GM23248 (cell line): ENCODE measurements around the gene C10orf90. TPM values are rescaled to one million over a fixed set of nuclear protein-coding genes. Genes with fewer than 3 reads are reported as not detected.

Experiments
- DNase-seq: peaks from one replicate; pipeline ENCODE4 v3.0.0-alpha.2; 2015
- H2AFZ ChIP-seq: fragments of 200-600 bp; sonication (generic); 2 replicates; pipeline ENCODE4 v1.6.1; 2016; ENCODE audit warnings: antibody characterized with exemption
- H3F3A ChIP-seq: fragments of 200-600 bp; sonication (generic); 2 replicates; pipeline ENCODE4 v1.6.1; 2016; ENCODE audit warnings: mild to moderate bottlenecking, antibody characterized with exemption, mixed run types; ENCODE audit not compliant: insufficient read depth
- H3K27ac ChIP-seq: fragments of 200-600 bp; sonication (generic); 2 replicates; pipeline ENCODE4 v1.5.1; 2016; ENCODE audit warnings: mild to moderate bottlenecking
- H3K27me3 ChIP-seq: fragments of 200-600 bp; sonication (generic); replicated peaks from 2 replicates; pipeline ENCODE4 v1.6.1; 2016; ENCODE audit warnings: mild to moderate bottlenecking; ENCODE audit not compliant: insufficient read depth
- H3K36me3 ChIP-seq: fragments of 200-600 bp; sonication (generic); 2 replicates; pipeline ENCODE4 v1.6.1; 2016; ENCODE audit warnings: low read depth, mild to moderate bottlenecking
- H3K4me1 ChIP-seq: fragments of 200-600 bp; sonication (generic); 2 replicates; pipeline ENCODE4 v1.6.1; 2016; ENCODE audit warnings: mild to moderate bottlenecking; ENCODE audit not compliant: insufficient read depth
- H3K4me2 ChIP-seq: fragments of 200-600 bp; sonication (generic); one replicate; pipeline ENCODE4 v1.6.1; 2016; ENCODE audit warnings: mild to moderate bottlenecking; ENCODE audit not compliant: unreplicated experiment
- H3K4me3 ChIP-seq: fragments of 200-600 bp; sonication (generic); 2 replicates; pipeline ENCODE4 v1.5.1; 2016; ENCODE audit warnings: mild to moderate bottlenecking
- H3K79me2 ChIP-seq: fragments of 200-600 bp; sonication (generic); 2 replicates; pipeline ENCODE4 v1.6.1; 2016; ENCODE audit warnings: mild to moderate bottlenecking; ENCODE audit not compliant: insufficient read depth
- H3K9ac ChIP-seq: fragments of 200-600 bp; sonication (generic); 2 replicates; pipeline ENCODE4 v1.6.1; 2016; ENCODE audit warnings: mild to moderate bottlenecking
- H3K9me2 ChIP-seq: fragments of 200-600 bp; sonication (generic); 2 replicates; pipeline ENCODE4 v1.6.1; 2016; ENCODE audit warnings: mixed run types, mild to moderate bottlenecking, moderate library complexity; ENCODE audit not compliant: insufficient read depth
- H3K9me3 ChIP-seq: fragments of 200-600 bp; sonication (generic); one replicate; pipeline ENCODE4 v1.6.1; 2017; ENCODE audit warnings: low read depth
- H4K20me1 ChIP-seq: fragments of 200-600 bp; sonication (generic); 2 replicates; pipeline ENCODE4 v1.6.0; 2016; ENCODE audit not compliant: insufficient read depth
- EZH2 ChIP-seq: fragments of 200-600 bp; sonication (generic); IDR thresholded peaks from 2 replicates; pipeline ENCODE4 v1.6.1; 2018; ENCODE audit warnings: antibody characterized with exemption, mild to moderate bottlenecking; ENCODE audit not compliant: insufficient read depth, poor library complexity, severe bottlenecking
- EZH2phosphoT487 ChIP-seq: fragments of 200-600 bp; sonication (generic); IDR thresholded peaks from 2 replicates; pipeline ENCODE4 v1.6.1; 2018; ENCODE audit warnings: antibody characterized with exemption, moderate library complexity, mild to moderate bottlenecking, low read depth; ENCODE audit not compliant: insufficient read depth
- WGBS, 2 experiments: methylation state at CpG; one replicate each; pipeline ENCODE4 v1.1.6; 2015 to 2017; ENCODE audit warnings: low lambda C conversion rate in 2 of 2, low coverage in 1 of 2; ENCODE audit errors: missing lambda C conversion rate in 2 of 2; 5-methylcytosine and 5-hydroxymethylcytosine counted together
- in situ Hi-C: fragments of 300-500 bp; cut with MboI; formaldehyde crosslinking; loops from 2 replicates; pipeline ENCODE4 v1.15.0; 2020
- polyA plus RNA-seq: library from polyadenylated mRNA; unstranded; fragments of >200 nt; fragmentation: Nextera tagmentation; extraction: Ambion mirVana; gene quantifications from 2 replicates; pipeline ENCODE4 v1.2.1, GENCODE V29; 2016
- total RNA-seq: library from RNA; depleted of rRNA; stranded (reverse); fragments of >200 nt; shearing (Covaris generic); gene quantifications from 2 replicates; pipeline ENCODE4 v1.2.3, GENCODE V29; 2014

Gene C10orf90
- total and polyA plus RNA-seq, 2 experiments from 2014 or later = 0.22 to 0.71 TPM

DNA sequence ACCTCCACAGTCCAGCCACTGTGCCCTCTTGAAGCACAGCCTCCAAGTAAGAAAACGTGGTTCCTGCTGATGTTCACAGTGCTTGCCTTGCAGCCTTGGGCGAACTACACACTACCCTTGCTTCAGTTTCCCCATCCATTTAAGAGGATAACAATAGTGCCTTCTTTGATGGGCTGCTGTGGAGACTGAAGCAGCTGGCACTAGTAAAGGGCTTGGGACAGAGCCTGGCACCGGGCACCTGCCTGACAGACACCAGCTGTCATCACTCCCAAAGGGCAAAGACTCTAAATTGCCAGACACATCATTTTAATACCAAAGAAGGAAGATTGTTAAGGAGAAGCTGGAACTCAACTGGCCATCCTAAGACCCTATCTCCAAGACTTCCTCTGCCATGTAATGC lies 3.1 kb upstream of the C10orf90 start:
- Histone ChIP-seq H3K9me2 (no peaks in the 10 kb centered on the region), H2AFZ (no peak overlapping the region), H3K4me2 (no peak overlapping the region), H3K4me1 (no peaks in the 10 kb centered on the region), H3F3A (no peaks in the 10 kb centered on the region), H3K79me2 (no peaks in the 10 kb centered on the region), H3K9ac (no peak overlapping the region), H3K4me3 (no peak overlapping the region), H3K27me3 (peaks cover 12% of the 10 kb centered on the region), H3K9me3 (no peaks in the 10 kb centered on the region), H3K27ac (no peak overlapping the region), H3K36me3 (no peaks in the 10 kb centered on the region), H4K20me1 (no peaks in the 10 kb centered on the region)
- 35 to 37% methylated on average over 3 of the region's 3 CpGs for WGBS, 2 experiments
- TF ChIP-seq EZH2phosphoT487 = no peak
- no peak for TF ChIP-seq EZH2
- in situ Hi-C loops = no loop called here
- no peak for DNase-seq

DNA sequence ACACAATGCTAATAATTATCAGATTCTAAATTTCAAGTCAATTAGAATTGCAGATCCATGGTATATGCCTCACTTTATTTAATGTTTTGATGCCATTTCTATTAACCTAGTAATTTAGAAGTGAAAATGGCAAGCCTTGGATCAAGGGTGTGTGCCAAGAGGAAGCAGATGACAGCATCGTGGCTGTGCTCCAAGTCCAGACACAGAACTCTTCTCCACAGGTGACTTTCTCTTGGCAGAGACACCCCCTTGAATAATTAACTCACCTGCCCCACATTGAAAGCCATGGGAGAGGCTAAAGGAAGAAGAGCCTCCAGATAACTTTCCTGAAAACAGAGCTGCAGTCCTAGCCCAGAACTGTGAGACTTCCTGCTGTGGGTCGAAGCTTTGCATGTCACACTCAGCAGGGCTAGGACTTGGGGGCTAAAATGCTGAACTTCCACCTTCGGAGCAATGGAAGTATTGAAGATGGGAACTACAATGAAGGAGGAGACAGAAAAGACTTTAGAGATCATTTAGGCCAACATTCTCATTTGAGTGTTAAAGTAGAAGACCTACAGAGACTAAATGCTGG lies 996 bp upstream of the C10orf90 start:
- Histone ChIP-seq H3K27ac (no peak overlapping the region), H3K9me2 (no peaks in the 10 kb centered on the region), H3K36me3 (no peaks in the 10 kb centered on the region), H3K9me3 (no peaks in the 10 kb centered on the region), H3K4me3 (no peak overlapping the region), H3K79me2 (no peaks in the 10 kb centered on the region), H4K20me1 (no peaks in the 10 kb centered on the region), H3K4me1 (no peaks in the 10 kb centered on the region), H3K27me3 (peaks cover 12% of the 10 kb centered on the region), H3K9ac (no peak overlapping the region), H3F3A (no peaks in the 10 kb centered on the region), H3K4me2 (no peak overlapping the region), H2AFZ (no peak overlapping the region)
- 38 to 50% methylated on average over 3 of the region's 3 CpGs for WGBS, 2 experiments
- in situ Hi-C loops = no loop called here
- TF ChIP-seq EZH2 = no peak
- TF ChIP-seq EZH2phosphoT487 = no peak
- no peak for DNase-seq

DNA sequence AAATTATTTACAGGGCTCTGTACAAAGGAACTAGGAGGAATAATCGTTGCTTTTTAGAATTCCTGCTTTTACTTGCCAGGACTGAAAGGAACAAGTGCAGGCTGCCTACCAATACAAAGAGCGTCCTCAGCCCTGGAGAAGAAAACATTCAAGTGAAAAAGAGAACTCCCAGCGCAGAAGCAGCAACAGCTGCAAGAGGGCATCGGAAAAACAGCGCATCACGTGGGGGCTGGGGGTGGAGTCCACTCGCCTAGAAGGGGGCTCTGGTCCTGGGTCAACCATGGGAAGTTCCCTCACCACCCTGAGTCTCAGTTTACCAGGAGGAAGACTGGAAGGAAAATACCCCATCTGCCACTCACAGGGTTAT lies 385 bp upstream of the C10orf90 start:
- H4K20me1 ChIP-seq = no peaks in the 10 kb centered on the region
- TF ChIP-seq EZH2phosphoT487 (no peak), EZH2 (no peak)
- in situ Hi-C loops = no loop called here
- no peak overlapping the region for H3K4me2 ChIP-seq
- H2AFZ ChIP-seq = no peak overlapping the region
- WGBS, 2 experiments = 5 to 7% methylated on average over 7 of the region's 7 CpGs
- no peaks in the 10 kb centered on the region for H3K9me2 ChIP-seq
- DNase-seq = no peak
- H3F3A ChIP-seq = no peaks in the 10 kb centered on the region
- H3K27me3 ChIP-seq = peaks cover 10% of the 10 kb centered on the region
- no peaks in the 10 kb centered on the region for H3K36me3 ChIP-seq
- no peak overlapping the region for H3K9ac ChIP-seq
- no peaks in the 10 kb centered on the region for H3K4me1 ChIP-seq
- no peak overlapping the region for H3K27ac ChIP-seq
- H3K79me2 ChIP-seq = no peaks in the 10 kb centered on the region
- H3K9me3 ChIP-seq = no peaks in the 10 kb centered on the region
- no peak overlapping the region for H3K4me3 ChIP-seq

DNA sequence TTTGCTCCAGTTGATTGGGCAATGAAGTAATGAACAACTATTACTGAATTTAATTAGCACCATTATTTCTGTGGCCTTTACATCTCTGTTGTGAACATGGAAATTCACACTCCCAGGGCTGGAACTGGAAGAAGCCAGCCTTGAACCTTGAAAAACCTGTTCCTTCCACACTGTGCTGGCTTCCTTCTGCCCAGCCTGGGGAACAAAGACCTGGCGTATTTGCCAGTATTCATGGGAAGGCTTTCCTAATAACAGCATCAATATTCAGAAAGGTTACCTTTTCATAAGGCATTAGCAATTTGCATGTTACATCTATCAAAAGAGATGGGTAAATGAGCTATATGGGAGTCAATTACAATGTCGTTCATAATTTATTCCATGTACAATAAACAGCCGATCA lies 1.3 kb downstream of the C10orf90 start:
- Histone ChIP-seq H3K9me2 (no peaks in the 10 kb centered on the region), H3K79me2 (no peaks in the 10 kb centered on the region), H3F3A (no peaks in the 10 kb centered on the region; the same call in 1 of the 2 replicates), H3K36me3 (no peaks in the 10 kb centered on the region), H3K27ac (no peak overlapping the region), H3K27me3 (no peaks in the 10 kb centered on the region; the same call in 1 of the 2 replicates), H3K9me3 (no peaks in the 10 kb centered on the region), H3K4me1 (peaks cover 4% of the 10 kb centered on the region), H3K4me3 (no peak overlapping the region), H4K20me1 (no peaks in the 10 kb centered on the region), H3K9ac (no peak overlapping the region), H3K4me2 (no peak overlapping the region), H2AFZ (no peak overlapping the region)
- TF ChIP-seq EZH2 (no peak), EZH2phosphoT487 (no peak)
- 56 to 60% methylated on average over 3 of the region's 3 CpGs for WGBS, 2 experiments
- DNase-seq = no peak
- in situ Hi-C loops = no loop called here

DNA sequence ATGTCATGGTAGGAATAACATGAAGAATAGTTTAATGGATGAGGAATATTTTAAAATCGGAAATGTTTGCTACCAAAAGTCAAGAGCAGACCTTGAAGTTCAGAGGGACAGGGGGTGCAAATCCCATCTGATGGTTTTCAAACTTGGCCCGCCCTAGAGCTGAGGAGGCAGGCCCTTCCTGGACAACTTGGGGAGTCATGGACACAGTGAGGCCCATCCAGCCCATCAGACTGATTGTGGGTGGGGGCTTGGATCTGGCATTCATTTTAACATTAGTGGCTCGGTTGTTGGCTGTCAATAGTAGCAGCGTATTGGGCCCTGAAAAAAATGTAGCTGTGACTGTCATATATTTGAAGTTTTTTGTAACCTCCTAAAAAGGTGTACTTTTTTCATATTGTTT lies 2.0 kb downstream of the C10orf90 start:
- H4K20me1 ChIP-seq = no peaks in the 10 kb centered on the region
- H3K79me2 ChIP-seq = no peaks in the 10 kb centered on the region
- no peak overlapping the region for H3K4me3 ChIP-seq
- no peaks in the 10 kb centered on the region for H3K9me3 ChIP-seq
- TF ChIP-seq EZH2phosphoT487 (no peak), EZH2 (no peak)
- H3F3A ChIP-seq = peaks cover 5% of the 10 kb centered on the region
- H3K27me3 ChIP-seq = no peaks in the 10 kb centered on the region; the same call in 1 of the 2 replicates
- in situ Hi-C loops = no loop called here
- no peak overlapping the region for H2AFZ ChIP-seq
- DNase-seq = no peak
- H3K4me1 ChIP-seq = peaks cover 11% of the 10 kb centered on the region
- H3K9me2 ChIP-seq = no peaks in the 10 kb centered on the region
- H3K4me2 ChIP-seq = no peak overlapping the region
- no peaks in the 10 kb centered on the region for H3K36me3 ChIP-seq
- WGBS, 2 experiments = 82 to 88% methylated on average over 4 of the region's 4 CpGs
- H3K9ac ChIP-seq = no peak overlapping the region
- no peak overlapping the region for H3K27ac ChIP-seq
